Stimulated activated CD4-positive, alpha-beta T cell treated with anti-CD3 and anti-CD28 coated beads, TNF-alpha, amount 100 ng/mL, for 4 hours (primary cell): ENCODE results near the gene ADCK2.
"Not testable (repeated sequence)": the region's sequence is repeated elsewhere in the genome, so short reads cannot be mapped to it uniquely, and the experiment has no call there.

Source experiments
- DNase-seq, 3 experiments: peaks; one replicate each; pipeline ENCODE4 v3.0.0-alpha.2; 2020; ENCODE audit warnings: low read depth in 3 of 3

The ADCK2 gene

DNA sequence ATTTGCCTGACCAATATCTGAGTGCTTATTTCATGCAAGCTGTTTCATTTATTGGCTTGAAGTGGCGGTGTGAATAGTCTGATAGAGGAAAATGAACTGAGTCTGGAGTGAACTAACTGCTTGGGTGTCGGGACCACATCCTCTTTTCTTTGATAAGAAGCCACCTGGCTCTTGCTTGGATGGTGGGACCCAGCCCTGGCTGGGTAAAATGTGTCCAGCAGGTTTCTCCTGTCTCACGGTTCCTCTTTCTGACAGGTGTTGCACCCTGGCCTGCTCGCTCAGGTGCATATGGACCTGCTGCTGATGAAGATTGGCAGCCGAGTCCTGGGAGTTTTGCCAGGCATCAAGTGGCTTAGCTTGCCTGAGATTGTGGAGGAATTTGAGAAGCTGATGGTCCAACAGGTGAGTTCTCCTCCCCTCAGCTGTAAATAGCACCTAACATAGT is 1.6 kb downstream of the ADCK2 start:
- no peak for DNase-seq

- no peak for DNase-seq
Observed at GRCh38 chr7:140674899-140675701, 2.4 kb downstream of the ADCK2 start.

- no peak for DNase-seq
Observed at GRCh38 chr7:140675726-140676125, 3.0 kb downstream of the ADCK2 start.

DNA sequence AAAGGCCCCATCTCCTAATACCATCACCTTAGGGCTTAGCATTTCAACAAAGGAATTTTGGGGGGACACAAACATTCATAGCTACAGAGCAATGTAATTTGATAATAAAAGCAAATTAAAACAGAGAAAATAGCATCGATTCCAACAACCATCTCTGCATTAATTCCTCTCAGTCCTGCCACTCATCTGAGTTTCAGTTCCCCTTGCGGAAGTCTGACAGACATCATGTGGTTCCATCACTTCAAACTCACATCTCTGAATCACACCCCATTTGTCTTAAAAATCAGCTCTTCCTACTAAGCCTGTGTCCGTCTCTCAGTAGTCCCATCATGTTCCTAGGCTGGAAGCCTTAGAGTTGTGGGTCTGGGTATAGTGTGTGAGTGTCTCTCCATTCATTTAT is 3.6 kb downstream of the ADCK2 start:
- no peak for DNase-seq

GRCh38 chr7:140676956-140677355 is 4.2 kb downstream of the ADCK2 start:
- DNase-seq, result not testable (repeated sequence)

DNA sequence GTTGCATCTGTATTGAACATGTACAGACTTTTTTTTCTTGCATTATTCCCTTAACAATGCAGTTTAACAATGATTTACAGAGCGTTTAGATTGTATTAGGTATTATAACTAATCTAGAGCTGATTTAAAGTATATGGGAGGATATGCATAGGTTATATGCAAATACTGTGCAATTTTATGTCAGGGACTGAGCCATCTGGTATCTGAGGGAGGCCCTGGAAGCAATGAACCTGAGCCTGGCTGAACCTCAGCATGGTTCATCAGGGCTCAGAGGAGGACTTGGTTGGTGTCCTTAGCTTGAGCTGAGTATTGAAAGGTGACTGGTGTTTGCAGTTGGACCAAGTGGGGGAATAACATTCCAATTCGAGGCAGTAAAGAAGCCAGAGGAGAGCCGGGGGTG is 4.8 kb downstream of the ADCK2 start:
- no peak for DNase-seq

GRCh38 chr7:140678081-140678815 is 5.5 kb downstream of the ADCK2 start:
- DNase-seq, result no peak

GRCh38 chr7:140678816-140679130 is 6.0 kb downstream of the ADCK2 start:
- no peak for DNase-seq

GRCh38 chr7:140679186-140679585 is 6.4 kb downstream of the ADCK2 start:
- no peak for DNase-seq

DNA sequence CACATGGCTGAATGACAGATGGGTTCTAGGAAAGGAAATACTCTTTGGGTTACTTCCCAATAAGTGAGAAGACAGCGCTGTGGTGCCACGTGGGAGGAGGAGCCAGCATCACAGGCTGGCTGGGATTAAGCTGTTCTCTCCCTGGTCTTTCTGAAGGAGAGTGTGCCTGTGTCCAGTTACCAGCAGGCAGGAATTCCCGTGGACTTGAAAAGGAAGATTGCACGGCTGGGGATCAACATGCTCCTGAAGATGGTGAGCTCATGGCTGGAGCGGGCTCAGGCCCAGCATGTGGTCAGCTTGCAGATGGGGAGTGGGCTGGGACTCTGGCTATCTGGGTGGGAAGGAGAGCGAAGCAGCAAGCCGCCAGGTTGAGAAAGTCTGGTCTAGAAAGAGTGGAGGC is 8.1 kb downstream of the ADCK2 start:
- DNase-seq, result no peak

- no peak for DNase-seq
Observed at GRCh38 chr7:140681766-140682165, 9.0 kb downstream of the ADCK2 start.

- no peak for DNase-seq
Observed at GRCh38 chr7:140683657-140684056, 10.9 kb downstream of the ADCK2 start.

DNA sequence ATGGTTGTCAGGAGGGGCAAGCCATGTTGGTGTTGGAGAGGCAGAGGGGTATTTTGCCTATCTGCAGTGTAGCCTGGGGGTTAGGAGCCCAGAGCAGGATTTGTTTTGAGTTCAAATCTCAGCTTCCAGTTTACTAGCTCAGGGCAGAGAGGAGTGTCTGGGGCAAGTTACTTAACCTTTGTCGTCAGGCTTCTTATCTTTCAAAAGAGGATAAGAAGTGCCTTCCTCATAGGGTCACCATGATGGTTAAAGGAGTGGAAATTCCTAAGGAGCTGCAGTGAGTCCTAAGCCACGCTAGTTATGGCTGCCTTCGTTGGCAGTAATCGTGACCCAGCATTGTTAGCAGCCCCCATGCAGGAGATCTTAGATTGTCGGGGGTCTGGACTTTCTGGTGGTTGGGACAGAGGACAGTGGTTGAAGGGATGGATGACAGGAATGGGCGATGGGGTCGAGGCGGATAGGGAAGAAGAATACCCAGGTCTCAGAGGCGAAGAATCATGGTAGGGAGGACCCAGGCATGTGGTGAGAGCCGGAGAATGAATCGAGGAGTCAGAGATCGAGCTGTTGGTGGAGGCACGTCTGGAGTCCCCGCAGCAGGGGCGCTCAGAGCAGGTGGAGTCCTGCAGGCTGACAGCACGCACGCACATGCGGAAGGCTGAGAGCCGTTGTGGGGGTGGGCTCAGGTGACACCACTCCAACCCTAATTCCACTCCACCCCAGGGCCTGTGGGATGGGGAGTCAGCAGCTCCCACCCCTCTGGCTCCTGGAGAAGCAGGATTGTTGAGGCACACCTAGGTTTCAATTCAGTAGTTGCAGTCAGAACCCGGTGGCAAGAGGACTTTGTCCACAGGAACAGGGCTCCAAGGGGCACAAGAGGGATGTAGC is 11.6 kb downstream of the ADCK2 start:
- no peak for DNase-seq

DNA sequence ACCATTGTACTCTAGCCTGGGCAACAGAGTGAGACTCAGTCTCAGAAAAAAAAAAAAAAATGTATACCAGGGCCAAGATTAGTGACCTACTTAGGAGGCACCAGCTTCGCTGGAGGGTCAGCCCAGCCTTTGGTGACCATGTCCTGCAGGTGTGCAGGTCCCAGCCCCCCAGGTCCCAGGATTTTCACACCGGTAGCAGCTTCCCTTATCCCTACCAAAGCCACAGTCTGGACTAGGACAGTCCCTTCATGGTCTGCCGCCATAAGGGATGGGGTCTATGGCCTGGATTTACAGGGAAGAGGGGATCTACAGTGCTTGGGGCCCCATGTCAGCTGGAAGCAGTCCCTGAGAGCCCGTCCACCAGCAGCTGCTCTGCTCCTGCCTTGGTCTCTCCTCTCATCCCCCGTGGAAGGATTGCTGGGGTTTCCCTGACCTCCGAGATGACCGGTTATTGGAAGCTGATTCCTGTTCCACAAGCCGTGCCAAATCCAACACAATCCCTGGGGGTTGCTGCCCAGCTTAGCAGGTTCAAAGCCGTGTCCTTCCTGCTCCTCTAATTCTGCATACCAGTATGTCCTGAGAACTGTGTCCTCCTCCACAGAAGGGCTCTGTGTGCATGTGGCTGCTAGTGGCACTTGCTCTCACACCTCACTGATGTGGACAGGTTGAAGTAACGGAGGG is 12.8 kb downstream of the ADCK2 start:
- DNase-seq, result no peak

GRCh38 chr7:140686921-140687320 is 14.2 kb downstream of the ADCK2 start:
- DNase-seq, result no peak

DNA sequence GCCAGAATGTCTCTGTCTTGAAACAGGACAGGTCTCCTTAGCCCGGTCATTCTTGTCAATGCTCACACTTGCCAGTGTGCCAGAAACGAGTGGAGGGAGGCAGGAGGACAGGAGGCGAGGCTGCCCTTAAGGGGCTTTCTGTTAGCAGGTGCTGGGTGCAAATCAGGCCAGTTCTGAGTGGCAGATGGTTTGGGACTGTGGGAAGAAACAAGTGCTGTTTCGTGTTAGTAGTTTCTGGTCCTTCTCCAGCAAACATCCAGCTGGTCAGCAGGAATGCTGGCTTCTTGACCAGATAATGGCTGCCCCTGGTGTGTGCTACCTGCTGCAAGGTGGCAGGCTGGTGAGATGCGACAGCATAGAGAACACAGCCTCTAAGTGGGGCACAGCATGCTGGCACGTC is 15.6 kb downstream of the ADCK2 start:
- DNase-seq, result no peak

- DNase-seq, result no peak
Observed at GRCh38 chr7:140689199-140690152, 16.7 kb downstream of the ADCK2 start.

- no peak for DNase-seq
Observed at GRCh38 chr7:140691376-140692045, 18.8 kb downstream of the ADCK2 start.

- not testable (repeated sequence) for DNase-seq
Observed at GRCh38 chr7:140693849-140694248, 21.1 kb downstream of the ADCK2 start.

GRCh38 chr7:140694592-140694991 is 21.8 kb downstream of the ADCK2 start:
- no peak for DNase-seq
